ENCODE data around the gene KDM5B. TPM values are rescaled to one million over a fixed set of nuclear protein-coding genes. Genes with fewer than 3 reads are reported as not detected.

KDM5B gene
- total RNA-seq, 1 experiment from 2014 or later, result 83.6 TPM

GRCh38 chr1:202809597-202810159 is 1.5 kb upstream of the KDM5B start:
- intact Hi-C loops (cut with micrococcal nuclease; ENCODE audit: unreplicated experiment), result no loop called here
- in situ Hi-C loops (cut with HindIII; ENCODE audit: low pct_unique_long_range_greater_than_20kb, low sequenced_read_pairs), result no loop called here
- POLR2A ChIA-PET, result interaction anchor here (1.1 kb wide), 1 partner anchor 17 kb away, joined by 3 read pairs; no protein-coding TSS in a partner anchor
- Histone ChIP-seq H3K27me3 (ENCODE audit: control insufficient read depth, insufficient read depth, low read length) (no peaks in the 10 kb centered on the region), H3K4me1 (ENCODE audit: control insufficient read depth, insufficient read depth, low read length) (peaks cover 28% of the 10 kb centered on the region), H3K9me3 (ENCODE audit: control insufficient read depth, insufficient read depth, low read depth, low read length) (no peaks in the 10 kb centered on the region), H3K4me3 (ENCODE audit: low read depth in 2 of 2, low read length in 2 of 2) (peak overlapping the region; percentile 73 to 78), H3K36me3 (ENCODE audit: control insufficient read depth, insufficient read depth, low read length) (no peaks in the 10 kb centered on the region; the same call in 1 of the 2 replicates), H3K27ac (ENCODE audit: low read length) (peak overlapping the region; percentile 80)
- ATAC-seq (no peak), DNase-seq (ENCODE audit: low read depth, low spot score) (no peak)
- TF ChIP-seq CTCF (IDR thresholded peaks at IDR 0.05), result no peak
- TF ChIP-seq TCF7L2 (IDR thresholded peaks at IDR 0.05; ENCODE audit: low read depth, low read length), result no peak
- no peak for TF ChIP-seq REST (IDR thresholded peaks at IDR 0.05; ENCODE audit: insufficient read depth in 1 of 2, low read depth in 2 of 2, low read length in 1 of 2)
- no peak for TF ChIP-seq SIN3A (IDR thresholded peaks at IDR 0.05; ENCODE audit: borderline replicate concordance, insufficient read depth, low read depth, low read length)
- no peak for TF ChIP-seq POLR2AphosphoS5 (IDR thresholded peaks at IDR 0.05; ENCODE audit: low read depth, low read length)
- CTCF ChIA-PET, result no interaction called here
- BruUV-seq (replicated peaks), result no TSS peak

- Histone ChIP-seq H3K36me3 (ENCODE audit: control insufficient read depth, insufficient read depth, low read length) (no peaks in the 10 kb centered on the region; the same call in 1 of the 2 replicates), H3K4me1 (ENCODE audit: control insufficient read depth, insufficient read depth, low read length) (peaks cover 48% of the 10 kb centered on the region), H3K9me3 (ENCODE audit: control insufficient read depth, insufficient read depth, low read depth, low read length) (no peaks in the 10 kb centered on the region), H3K27me3 (ENCODE audit: control insufficient read depth, insufficient read depth, low read length) (no peaks in the 10 kb centered on the region), H3K27ac (ENCODE audit: low read length) (peak overlapping the region; percentile 89), H3K4me3 (ENCODE audit: low read depth in 2 of 2, low read length in 2 of 2) (peak overlapping the region; percentile 78 to 94)
- TF ChIP-seq CTCF (IDR thresholded peaks at IDR 0.05) (no peak), POLR2AphosphoS5 (IDR thresholded peaks at IDR 0.05; ENCODE audit: low read depth, low read length) (no peak), REST (IDR thresholded peaks at IDR 0.05; ENCODE audit: insufficient read depth in 1 of 2, low read depth in 2 of 2, low read length in 1 of 2) (no peak), TCF7L2 (IDR thresholded peaks at IDR 0.05; ENCODE audit: low read depth, low read length) (no peak), SIN3A (IDR thresholded peaks at IDR 0.05; ENCODE audit: borderline replicate concordance, insufficient read depth, low read depth, low read length) (no peak)
- DNase-seq (ENCODE audit: low read depth, low spot score) (no peak), ATAC-seq (peak; percentile 9)
- ChIA-PET POLR2A (interaction anchor here (0.7 kb wide), 1 partner anchor 27 kb away, joined by 3 read pairs; no protein-coding TSS in a partner anchor), CTCF (no interaction called here)
- intact Hi-C loops (cut with micrococcal nuclease; ENCODE audit: unreplicated experiment) (no loop called here), in situ Hi-C loops (cut with HindIII; ENCODE audit: low pct_unique_long_range_greater_than_20kb, low sequenced_read_pairs) (no loop called here)
- no TSS peak for BruUV-seq (replicated peaks)
These were observed 733 bp downstream of the KDM5B start for GRCh38 chr1:202807451-202807925.

Measured in Panc1 (cell line).